GM23248 (cell line): ENCODE measurements around the gene GTF3C2. TPM values are rescaled to one million over a fixed set of nuclear protein-coding genes. Genes with fewer than 3 reads are reported as not detected.

Experiments
- DNase-seq: peaks from one replicate; pipeline ENCODE4 v3.0.0-alpha.2; 2015
- H2AFZ ChIP-seq: fragments of 200-600 bp; sonication (generic); 2 replicates; pipeline ENCODE4 v1.6.1; 2016; ENCODE audit warnings: antibody characterized with exemption
- H3F3A ChIP-seq: fragments of 200-600 bp; sonication (generic); 2 replicates; pipeline ENCODE4 v1.6.1; 2016; ENCODE audit warnings: mild to moderate bottlenecking, antibody characterized with exemption, mixed run types; ENCODE audit not compliant: insufficient read depth
- H3K27ac ChIP-seq: fragments of 200-600 bp; sonication (generic); 2 replicates; pipeline ENCODE4 v1.5.1; 2016; ENCODE audit warnings: mild to moderate bottlenecking
- H3K27me3 ChIP-seq: fragments of 200-600 bp; sonication (generic); replicated peaks from 2 replicates; pipeline ENCODE4 v1.6.1; 2016; ENCODE audit warnings: mild to moderate bottlenecking; ENCODE audit not compliant: insufficient read depth
- H3K36me3 ChIP-seq: fragments of 200-600 bp; sonication (generic); 2 replicates; pipeline ENCODE4 v1.6.1; 2016; ENCODE audit warnings: low read depth, mild to moderate bottlenecking
- H3K4me1 ChIP-seq: fragments of 200-600 bp; sonication (generic); 2 replicates; pipeline ENCODE4 v1.6.1; 2016; ENCODE audit warnings: mild to moderate bottlenecking; ENCODE audit not compliant: insufficient read depth
- H3K4me2 ChIP-seq: fragments of 200-600 bp; sonication (generic); one replicate; pipeline ENCODE4 v1.6.1; 2016; ENCODE audit warnings: mild to moderate bottlenecking; ENCODE audit not compliant: unreplicated experiment
- H3K4me3 ChIP-seq: fragments of 200-600 bp; sonication (generic); 2 replicates; pipeline ENCODE4 v1.5.1; 2016; ENCODE audit warnings: mild to moderate bottlenecking
- H3K79me2 ChIP-seq: fragments of 200-600 bp; sonication (generic); 2 replicates; pipeline ENCODE4 v1.6.1; 2016; ENCODE audit warnings: mild to moderate bottlenecking; ENCODE audit not compliant: insufficient read depth
- H3K9ac ChIP-seq: fragments of 200-600 bp; sonication (generic); 2 replicates; pipeline ENCODE4 v1.6.1; 2016; ENCODE audit warnings: mild to moderate bottlenecking
- H3K9me2 ChIP-seq: fragments of 200-600 bp; sonication (generic); 2 replicates; pipeline ENCODE4 v1.6.1; 2016; ENCODE audit warnings: mixed run types, mild to moderate bottlenecking, moderate library complexity; ENCODE audit not compliant: insufficient read depth
- H3K9me3 ChIP-seq: fragments of 200-600 bp; sonication (generic); one replicate; pipeline ENCODE4 v1.6.1; 2017; ENCODE audit warnings: low read depth
- H4K20me1 ChIP-seq: fragments of 200-600 bp; sonication (generic); 2 replicates; pipeline ENCODE4 v1.6.0; 2016; ENCODE audit not compliant: insufficient read depth
- EZH2 ChIP-seq: fragments of 200-600 bp; sonication (generic); IDR thresholded peaks from 2 replicates; pipeline ENCODE4 v1.6.1; 2018; ENCODE audit warnings: antibody characterized with exemption, mild to moderate bottlenecking; ENCODE audit not compliant: insufficient read depth, poor library complexity, severe bottlenecking
- EZH2phosphoT487 ChIP-seq: fragments of 200-600 bp; sonication (generic); IDR thresholded peaks from 2 replicates; pipeline ENCODE4 v1.6.1; 2018; ENCODE audit warnings: antibody characterized with exemption, moderate library complexity, mild to moderate bottlenecking, low read depth; ENCODE audit not compliant: insufficient read depth
- WGBS, 2 experiments: methylation state at CpG; one replicate each; pipeline ENCODE4 v1.1.6; 2015 to 2017; ENCODE audit warnings: low lambda C conversion rate in 2 of 2, low coverage in 1 of 2; ENCODE audit errors: missing lambda C conversion rate in 2 of 2; 5-methylcytosine and 5-hydroxymethylcytosine counted together
- in situ Hi-C: fragments of 300-500 bp; cut with MboI; formaldehyde crosslinking; loops from 2 replicates; pipeline ENCODE4 v1.15.0; 2020
- polyA plus RNA-seq: library from polyadenylated mRNA; unstranded; fragments of >200 nt; fragmentation: Nextera tagmentation; extraction: Ambion mirVana; gene quantifications from 2 replicates; pipeline ENCODE4 v1.2.1, GENCODE V29; 2016
- total RNA-seq: library from RNA; depleted of rRNA; stranded (reverse); fragments of >200 nt; shearing (Covaris generic); gene quantifications from 2 replicates; pipeline ENCODE4 v1.2.3, GENCODE V29; 2014

Gene GTF3C2
- total and polyA plus RNA-seq, 2 experiments from 2014 or later: 22.6 to 26.4 TPM

GRCh38 chr2:27369471-27370025 lies 13.0 kb upstream of the GTF3C2 start:
- in situ Hi-C loops: no loop called here
- H3K9me3 ChIP-seq: no peaks in the 10 kb centered on the region
- peaks cover 19% of the 10 kb centered on the region for H3K4me1 ChIP-seq
- no peaks in the 10 kb centered on the region for H3K27me3 ChIP-seq
- H3K79me2 ChIP-seq: peaks cover 80% of the 10 kb centered on the region
- TF ChIP-seq EZH2: no peak
- TF ChIP-seq EZH2phosphoT487: no peak
- no peaks in the 10 kb centered on the region for H4K20me1 ChIP-seq
- H3K27ac ChIP-seq: peak overlapping the region; percentile 86
- 2 to 3% methylated on average over 14 to 16 of the region's 18 CpGs for WGBS, 2 experiments
- H3K4me2 ChIP-seq: peak overlapping the region; percentile 99
- H3K36me3 ChIP-seq: peaks cover 49% of the 10 kb centered on the region
- H3K9me2 ChIP-seq: no peaks in the 10 kb centered on the region
- peaks cover 26% of the 10 kb centered on the region; the same call in 1 of the 2 replicates for H3F3A ChIP-seq
- peak; percentile 81 for DNase-seq
- peak overlapping the region; percentile 95 for H3K4me3 ChIP-seq
- H2AFZ ChIP-seq: peak overlapping the region; percentile 86
- peak overlapping the region; percentile 94 for H3K9ac ChIP-seq

- Histone ChIP-seq H3K4me2 (no peak overlapping the region), H3F3A (peaks cover 25% of the 10 kb centered on the region; the same call in 1 of the 2 replicates), H3K27ac (no peak overlapping the region), H3K27me3 (no peaks in the 10 kb centered on the region), H3K36me3 (peaks cover 43% of the 10 kb centered on the region), H3K9ac (no peak overlapping the region), H4K20me1 (no peaks in the 10 kb centered on the region), H3K4me1 (peaks cover 5% of the 10 kb centered on the region; the same call in 1 of the 2 replicates), H3K9me2 (no peaks in the 10 kb centered on the region), H3K79me2 (peaks cover 53% of the 10 kb centered on the region), H3K9me3 (no peaks in the 10 kb centered on the region), H3K4me3 (no peak overlapping the region), H2AFZ (no peak overlapping the region)
- DNase-seq: no peak
- no peak for TF ChIP-seq EZH2phosphoT487
- no peak for TF ChIP-seq EZH2
- 98% methylated on average over 2 of the region's 2 CpGs for WGBS, 2 experiments
- in situ Hi-C loops: no loop called here
These were observed 7.4 kb upstream of the GTF3C2 start for GRCh38 chr2:27363933-27364332.

GRCh38 chr2:27362678-27363420 lies 6.3 kb upstream of the GTF3C2 start:
- no peak overlapping the region for H3K4me2 ChIP-seq
- no peak for DNase-seq

DNA sequence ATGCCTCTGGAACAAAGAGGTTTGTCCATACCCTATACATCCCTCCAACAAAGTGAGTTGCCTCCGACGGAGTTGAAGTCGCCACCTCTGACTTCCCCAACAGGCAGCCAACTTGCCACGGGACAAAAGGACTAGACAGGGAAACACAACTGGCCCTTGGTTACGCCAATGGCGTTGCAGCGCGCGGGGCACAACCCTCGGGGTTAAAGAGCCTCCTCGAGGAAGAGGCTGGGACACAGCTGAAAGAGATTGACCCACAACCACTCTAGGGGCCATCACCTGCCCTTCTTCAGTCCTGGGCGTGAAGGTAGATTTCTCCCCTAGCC lies 545 bp downstream of the GTF3C2 start:
- 1 to 2% methylated on average over 12 of the region's 12 CpGs for WGBS, 2 experiments
- no peaks in the 10 kb centered on the region for H3K9me3 ChIP-seq
- in situ Hi-C loops: no loop called here
- H3K79me2 ChIP-seq: peaks cover 76% of the 10 kb centered on the region
- no peaks in the 10 kb centered on the region; the same call in 1 of the 2 replicates for H3F3A ChIP-seq
- peak overlapping the region; percentile 88 for H3K27ac ChIP-seq
- peak overlapping the region; percentile 84 for H3K4me3 ChIP-seq
- H3K4me1 ChIP-seq: peaks cover 29% of the 10 kb centered on the region
- DNase-seq: peak; percentile 79
- peak overlapping the region; percentile 96 for H3K9ac ChIP-seq
- peak overlapping the region; percentile 93 for H3K4me2 ChIP-seq
- no peaks in the 10 kb centered on the region for H3K36me3 ChIP-seq
- no peak for TF ChIP-seq EZH2
- TF ChIP-seq EZH2phosphoT487: no peak
- no peaks in the 10 kb centered on the region for H3K9me2 ChIP-seq
- H4K20me1 ChIP-seq: no peaks in the 10 kb centered on the region
- H3K27me3 ChIP-seq: no peaks in the 10 kb centered on the region
- H2AFZ ChIP-seq: peak overlapping the region; percentile 81

More at GRCh38 chr2:27362678-27363420, 6.3 kb upstream of the GTF3C2 start:
- H3K4me1 ChIP-seq: peaks cover 7% of the 10 kb centered on the region
- no peak for TF ChIP-seq EZH2
- TF ChIP-seq EZH2phosphoT487: no peak
- no peaks in the 10 kb centered on the region for H3K27me3 ChIP-seq
- no peak overlapping the region for H2AFZ ChIP-seq
- H3K4me3 ChIP-seq: no peak overlapping the region
- in situ Hi-C loops: no loop called here
- H3K9ac ChIP-seq: no peak overlapping the region
- 95 to 98% methylated on average over 4 of the region's 4 CpGs for whole genome bisulfite sequencing, 2 experiments
- H3K27ac ChIP-seq: no peak overlapping the region
- peaks cover 51% of the 10 kb centered on the region for H3K79me2 ChIP-seq
- H4K20me1 ChIP-seq: no peaks in the 10 kb centered on the region
- no peaks in the 10 kb centered on the region for H3K9me2 ChIP-seq
- H3K9me3 ChIP-seq: no peaks in the 10 kb centered on the region
- peaks cover 38% of the 10 kb centered on the region for H3K36me3 ChIP-seq
- peaks cover 25% of the 10 kb centered on the region; the same call in 1 of the 2 replicates for H3F3A ChIP-seq
